WTC11 (cell line): ENCODE measurements around the gene GNB5. TPM values are rescaled to one million over a fixed set of nuclear protein-coding genes. Genes with fewer than 3 reads are reported as not detected.

ENCODE experiments used
- ATAC-seq: fragments of 200-7000 bp; cut with Tn5 transposase; 2 replicates; pipeline ENCODE4 v1.10.0; 2021; ENCODE audit warnings: mild to moderate bottlenecking, moderate library complexity
- CTCF ChIA-PET: fragments of 300-600 bp; sonication (Branson Sonifier 250); formaldehyde crosslinking; loops from one replicate; lab custom pipeline; 2021; ENCODE audit warnings: antibody characterized with exemption; lab: Charles Lee
- POLR2A ChIA-PET: fragments of 350-600 bp; sonication (Branson Sonifier 250); formaldehyde crosslinking; loops from one replicate; lab custom pipeline; 2021; ENCODE audit warnings: antibody characterized with exemption; lab: Charles Lee
- DNase-seq: peaks from one replicate; pipeline ENCODE4 v3.0.0; 2021; ENCODE audit warnings: low spot score
- H3K27ac Mint-ChIP-seq: 2 replicates; pipeline ENCODE4 v1.8.0; 2021; ENCODE audit warnings: mixed read lengths
- H3K27me3 Mint-ChIP-seq: 2 replicates; pipeline ENCODE4 v1.8.0; 2021; ENCODE audit warnings: low read depth, mild to moderate bottlenecking, moderate library complexity, mixed read lengths
- H3K36me3 Mint-ChIP-seq: 2 replicates; pipeline ENCODE4 v1.8.0; 2021; ENCODE audit warnings: mixed read lengths
- H3K4me1 Mint-ChIP-seq: 2 replicates; pipeline ENCODE4 v1.8.0; 2022; ENCODE audit warnings: mixed read lengths
- H3K4me3 Mint-ChIP-seq: 2 replicates; pipeline ENCODE4 v1.8.0; 2021; ENCODE audit warnings: mild to moderate bottlenecking, moderate library complexity, mixed read lengths
- H3K9me3 Mint-ChIP-seq: 2 replicates; pipeline ENCODE4 v1.8.0; 2021; ENCODE audit warnings: mixed read lengths
- CBFB ChIP-seq: sonication (generic); formaldehyde crosslinking; IDR thresholded peaks from 2 replicates; pipeline ENCODE4 v1.8.1; 2022; ENCODE audit warnings: mild to moderate bottlenecking, low read depth, missing genetic modification reagents
- CDX4 ChIP-seq: fragments of 250-450 bp; sonication (Bioruptor Pico); IDR thresholded peaks from 2 replicates; pipeline ENCODE4 v1.9.0; 2021; ENCODE audit warnings: moderate library complexity, mild to moderate bottlenecking, inconsistent platforms, borderline replicate concordance
- EMX1 ChIP-seq: fragments of 250-450 bp; sonication (Bioruptor Pico); IDR thresholded peaks from 2 replicates; pipeline ENCODE4 v1.8.0; 2021; ENCODE audit warnings: mild to moderate bottlenecking
- ESRRA ChIP-seq: sonication (generic); formaldehyde crosslinking; IDR thresholded peaks from 2 replicates; pipeline ENCODE4 v1.8.1; 2022; ENCODE audit warnings: mild to moderate bottlenecking, missing genetic modification reagents, borderline replicate concordance
- FOXP1 ChIP-seq: sonication (generic); formaldehyde crosslinking; IDR thresholded peaks from 2 replicates; pipeline ENCODE4 v1.8.0; 2022; ENCODE audit warnings: missing genetic modification reagents, mild to moderate bottlenecking, moderate library complexity, borderline replicate concordance
- GABPB1 ChIP-seq: sonication (generic); formaldehyde crosslinking; IDR thresholded peaks from 2 replicates; pipeline ENCODE4 v1.8.1; 2023; ENCODE audit warnings: mild to moderate bottlenecking, missing genetic modification reagents
- GTF2I ChIP-seq: fragments of 250-450 bp; sonication (Bioruptor Pico); conservative IDR thresholded peaks from 2 replicates; pipeline ENCODE4 v1.4.0; 2021; ENCODE audit warnings: mild to moderate bottlenecking
- HMGA2 ChIP-seq: fragments of 250-450 bp; sonication (Bioruptor Pico); IDR thresholded peaks from 2 replicates; pipeline ENCODE4 v1.4.0; 2021; ENCODE audit warnings: mild to moderate bottlenecking, moderate library complexity
- JAZF1 ChIP-seq: fragments of 250-450 bp; sonication (Bioruptor Pico); IDR thresholded peaks from 2 replicates; pipeline ENCODE4 v1.9.0; 2021; ENCODE audit warnings: moderate library complexity, mild to moderate bottlenecking, inconsistent platforms
- KAT7 ChIP-seq: sonication (generic); formaldehyde crosslinking; IDR thresholded peaks from 2 replicates; pipeline ENCODE4 v1.8.1; 2023; ENCODE audit warnings: missing genetic modification reagents, mild to moderate bottlenecking, borderline replicate concordance
- MLX ChIP-seq: sonication (generic); formaldehyde crosslinking; IDR thresholded peaks from 2 replicates; pipeline ENCODE4 v1.8.1; 2023; ENCODE audit warnings: mild to moderate bottlenecking, missing genetic modification reagents, moderate library complexity
- SMAD3 ChIP-seq: sonication (generic); formaldehyde crosslinking; IDR thresholded peaks from 2 replicates; pipeline ENCODE4 v1.8.0; 2022; ENCODE audit warnings: missing genetic modification reagents, mild to moderate bottlenecking, borderline replicate concordance
- SMAD4 ChIP-seq: sonication (generic); formaldehyde crosslinking; IDR thresholded peaks from 2 replicates; pipeline ENCODE4 v1.8.0; 2022; ENCODE audit warnings: mild to moderate bottlenecking, missing genetic modification reagents
- TCF7 ChIP-seq: sonication (generic); formaldehyde crosslinking; IDR thresholded peaks from 2 replicates; pipeline ENCODE4 v1.8.0; 2022; ENCODE audit warnings: mild to moderate bottlenecking, low read depth, missing genetic modification reagents, moderate library complexity
- TEAD1 ChIP-seq: sonication (generic); formaldehyde crosslinking; IDR thresholded peaks from 2 replicates; pipeline ENCODE4 v1.8.0; 2022; ENCODE audit warnings: mild to moderate bottlenecking, missing genetic modification reagents
- USF2 ChIP-seq: sonication (generic); formaldehyde crosslinking; IDR thresholded peaks from 2 replicates; pipeline ENCODE4 v1.8.1; 2023; ENCODE audit warnings: mild to moderate bottlenecking, missing genetic modification reagents, moderate library complexity
- ZMAT4 ChIP-seq: fragments of 250-450 bp; sonication (Bioruptor Pico); IDR thresholded peaks from 2 replicates; pipeline ENCODE4 v1.9.0; 2021; ENCODE audit warnings: mild to moderate bottlenecking
- ZNF121 ChIP-seq: sonication (generic); formaldehyde crosslinking; IDR thresholded peaks from 2 replicates; pipeline ENCODE4 v1.8.0; 2023; ENCODE audit warnings: missing genetic modification reagents
- ZNF263 ChIP-seq: sonication (generic); formaldehyde crosslinking; IDR thresholded peaks from 2 replicates; pipeline ENCODE4 v1.8.1; 2022; ENCODE audit warnings: low read depth, mild to moderate bottlenecking, moderate library complexity, missing genetic modification reagents
- ZNF281 ChIP-seq: sonication (generic); formaldehyde crosslinking; IDR thresholded peaks from 2 replicates; pipeline ENCODE4 v1.8.0; 2023; ENCODE audit warnings: mild to moderate bottlenecking, missing genetic modification reagents
- ZNF416 ChIP-seq: fragments of 250-450 bp; sonication (Bioruptor Pico); IDR thresholded peaks from 2 replicates; pipeline ENCODE4 v1.9.0; 2021; ENCODE audit warnings: mild to moderate bottlenecking, inconsistent platforms
- ZNF425 ChIP-seq: fragments of 250-450 bp; sonication (Bioruptor Pico); conservative IDR thresholded peaks from 2 replicates; pipeline ENCODE4 v1.9.0; 2021; ENCODE audit warnings: mild to moderate bottlenecking
- total RNA-seq: library from RNA; stranded (reverse); gene quantifications from 3 replicates; pipeline ENCODE4 v1.2.3, GENCODE V29; 2021

The GNB5 gene
- total RNA-seq, 1 experiment from 2014 or later: 37.0 TPM

- Mint-ChIP-seq H3K4me3 (no peak overlapping the region), H3K4me1 (peaks cover 3% of the 10 kb centered on the region; the same call in 1 of the 2 replicates), H3K36me3 (peaks cover 7% of the 10 kb centered on the region; the same call in 1 of the 2 replicates), H3K27me3 (no peaks in the 10 kb centered on the region), H3K9me3 (no peaks in the 10 kb centered on the region), H3K27ac (no peak overlapping the region)
- no peak for DNase-seq
- ChIA-PET CTCF (interaction anchor here (1.0 to 1.8 kb wide), 3 partner anchors 50 to 79 kb away, joined by 3 to 6 read pairs (median 4); no protein-coding TSS in a partner anchor), POLR2A (no interaction called here)
- TF ChIP-seq GTF2I (CRISPR knock-in tag) (no peak), SMAD4 (CRISPR knock-in tag) (no peak), HMGA2 (CRISPR knock-in tag) (no peak), CBFB (no peak), TEAD1 (CRISPR knock-in tag) (no peak), GABPB1 (CRISPR knock-in tag) (no peak), KAT7 (no peak), EMX1 (CRISPR knock-in tag) (no peak), USF2 (no peak), MLX (CRISPR knock-in tag) (no peak), ZNF281 (CRISPR knock-in tag) (no peak)
- ATAC-seq: no peak
Measured at GRCh38 chr15:52158084-52158765, 33.0 kb downstream of the GNB5 start.

GRCh38 chr15:52155878-52156277 is 35.3 kb downstream of the GNB5 start:
- CTCF ChIA-PET: interaction anchor here (1.6 kb wide), 1 partner anchor 53 kb away, joined by 4 read pairs; no protein-coding TSS in a partner anchor
- Mint-ChIP-seq H3K9me3 (no peaks in the 10 kb centered on the region), H3K27me3 (no peaks in the 10 kb centered on the region), H3K4me1 (no peaks in the 10 kb centered on the region), H3K4me3 (no peak overlapping the region), H3K36me3 (peaks cover 17% of the 10 kb centered on the region), H3K27ac (no peak overlapping the region)
- DNase-seq (no peak), ATAC-seq (no peak)
- POLR2A ChIA-PET: no interaction called here
- TF ChIP-seq ZNF121: no peak
- no peak for TF ChIP-seq SMAD4 (CRISPR knock-in tag)
- no peak for TF ChIP-seq JAZF1 (CRISPR knock-in tag)
- TF ChIP-seq ZMAT4: no peak
- TF ChIP-seq ZNF425: no peak
- TF ChIP-seq CDX4: no peak
- TF ChIP-seq ZNF416: no peak
- TF ChIP-seq HMGA2 (CRISPR knock-in tag): no peak
- TF ChIP-seq TCF7 (CRISPR knock-in tag): no peak
- no peak for TF ChIP-seq SMAD3 (CRISPR knock-in tag)
- TF ChIP-seq ZNF263: no peak
- TF ChIP-seq ESRRA (CRISPR knock-in tag): no peak
- no peak for TF ChIP-seq KAT7
- TF ChIP-seq FOXP1 (CRISPR knock-in tag): no peak
